Omental fat pad (tissue), 4 donors: Measurements from ENCODE around the gene TVP23A. TPM values are rescaled to one million over a fixed set of nuclear protein-coding genes. Genes with fewer than 3 reads are reported as not detected.

Experiments used
- ATAC-seq: fragments of 150-250 bp; one replicate; pipeline ENCODE4 v1.9.1; 2016; ENCODE audit warnings: mild to moderate bottlenecking, moderate library complexity; ENCODE audit not compliant: low FRiP score
- DNase-seq: peaks from one replicate; pipeline ENCODE4 v3.0.0-alpha.2; 2019; ENCODE audit warnings: low spot score
- CTCF ChIP-seq, 3 donors: fragments of 450-650 bp; IDR thresholded peaks; one replicate each; pipeline ENCODE4 v1.5.1; 2016 to 2017; ENCODE audit warnings: antibody characterized with exemption in 3 of 3, mild to moderate bottlenecking in 3 of 3, moderate library complexity in 2 of 3
- total RNA-seq, 4 donors: library from RNA; depleted of rRNA; stranded (reverse); fragments of >200 nt; gene quantifications; one replicate each; pipeline ENCODE4 v1.1.0, GENCODE V29; 2016

Gene TVP23A
- total RNA-seq, 4 donors from 2014 or later: 0.25 to 1.5 (median 0.84) TPM

- no peak for TF ChIP-seq CTCF (IDR thresholded peaks at IDR 0.05)
- DNase-seq (no peak), ATAC-seq (no peak)
Measured at GRCh38 chr16:10849736-10850477, 31.3 kb upstream of the TVP23A start.

DNA sequence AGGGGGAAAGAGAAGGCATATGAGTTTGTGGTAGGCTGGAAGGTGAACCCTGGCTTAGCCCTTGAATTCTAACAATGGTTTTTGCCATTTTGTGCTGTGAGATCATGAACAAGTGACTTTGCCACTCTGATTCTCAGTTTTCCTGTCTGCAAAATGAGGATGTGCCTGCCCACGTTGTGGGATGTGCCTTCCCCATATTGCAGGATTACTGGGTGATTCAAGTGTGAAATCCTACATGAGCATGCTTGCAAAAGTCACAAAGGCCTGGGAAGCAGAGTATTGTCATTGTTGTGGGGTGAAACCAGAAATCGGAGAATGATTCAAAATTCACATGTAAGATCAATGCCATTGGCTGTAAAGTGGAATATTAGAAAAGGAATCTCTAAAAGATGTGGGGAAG, 28.6 kb upstream of the TVP23A start:
- TF ChIP-seq CTCF (IDR thresholded peaks at IDR 0.05): no peak
- ATAC-seq (no peak), DNase-seq (no peak)

GRCh38 chr16:10846213-10846998, 27.8 kb upstream of the TVP23A start:
- ATAC-seq (no peak), DNase-seq (no peak)
- TF ChIP-seq CTCF (IDR thresholded peaks at IDR 0.05): no peak

DNA sequence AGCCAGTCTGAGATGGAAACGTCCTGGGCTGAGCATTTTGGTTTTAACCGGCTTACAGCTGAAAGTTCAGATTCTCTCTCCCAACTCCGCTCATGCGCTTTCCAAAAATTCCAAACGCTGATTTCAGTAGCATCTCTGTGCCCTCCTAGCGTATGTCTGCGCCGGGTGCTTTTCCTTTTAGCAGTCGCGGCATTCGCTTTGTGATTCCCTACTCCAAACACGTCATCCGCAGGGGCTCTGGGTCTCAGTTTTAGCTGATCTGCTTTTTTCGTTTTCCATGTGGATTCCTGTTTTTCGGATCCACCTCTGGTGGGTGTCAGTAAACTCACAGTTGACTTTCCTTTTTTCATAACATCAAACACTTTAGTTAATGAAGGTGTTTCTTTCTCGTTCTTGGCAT, 22.1 kb upstream of the TVP23A start:
- DNase-seq: no peak

DNA sequence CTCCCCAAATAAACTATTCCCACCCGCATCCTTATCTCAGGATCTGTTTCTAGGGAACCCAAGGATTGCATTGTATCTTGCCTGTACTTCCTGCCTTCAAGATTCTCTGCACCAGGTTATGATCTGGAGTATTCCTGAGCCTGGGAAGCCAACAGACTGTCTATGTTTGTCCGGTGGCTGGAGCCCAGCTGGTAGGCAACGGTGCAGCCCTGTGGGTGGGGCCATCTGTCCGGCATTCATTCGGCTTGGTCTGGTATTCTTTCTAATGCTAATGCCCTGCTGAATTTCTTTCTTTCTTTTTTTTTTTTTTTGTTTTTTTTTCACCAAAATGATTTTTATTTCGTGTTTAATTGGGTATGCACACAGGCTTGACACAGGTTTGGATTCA, 20.7 kb upstream of the TVP23A start:
- ATAC-seq (no peak), DNase-seq (no peak)
- TF ChIP-seq CTCF (IDR thresholded peaks at IDR 0.05): no peak

More for the DNA sequence above, 22.1 kb upstream of the TVP23A start:
- ATAC-seq: no peak
- no peak for TF ChIP-seq CTCF (IDR thresholded peaks at IDR 0.05)

GRCh38 chr16:10838621-10839278, 20.2 kb upstream of the TVP23A start:
- DNase-seq: no peak
- peak; percentile 72 for ATAC-seq
- no peak for TF ChIP-seq CTCF (IDR thresholded peaks at IDR 0.05)
